HepG2 (cell line): ENCODE data around the gene CBFA2T2. TPM values are rescaled to one million over a fixed set of nuclear protein-coding genes. Genes with fewer than 3 reads are reported as not detected.
A peak's percentile ranks its signal among the peaks of the same experiment; 100 is the strongest.

Experiments
- AGO1 ChIP-seq: fragments of 200-400 bp; formaldehyde crosslinking; IDR thresholded peaks from 2 replicates; pipeline ENCODE4 v1.6.1; 2017; ENCODE audit warnings: mild to moderate bottlenecking, low read depth, low read length, moderate library complexity; ENCODE audit not compliant: poor library complexity, severe bottlenecking
- AKAP8 ChIP-seq: sonication (generic); formaldehyde crosslinking; IDR thresholded peaks from 2 replicates; pipeline ENCODE4 v1.5.1; 2020; ENCODE audit warnings: mild to moderate bottlenecking, missing genetic modification reagents
- CENPX ChIP-seq: sonication (generic); formaldehyde crosslinking; IDR thresholded peaks from 2 replicates; pipeline ENCODE4 v1.9.0; 2021; ENCODE audit warnings: mild to moderate bottlenecking, missing genetic modification reagents, moderate library complexity
- FOXM1 ChIP-seq: sonication (generic); formaldehyde crosslinking; IDR thresholded peaks from 2 replicates; pipeline ENCODE4 v1.5.0; 2020; ENCODE audit warnings: missing genetic modification reagents
- HOXA7 ChIP-seq: sonication (generic); formaldehyde crosslinking; IDR thresholded peaks from 2 replicates; pipeline ENCODE4 v1.8.1; 2022; ENCODE audit warnings: mild to moderate bottlenecking, missing genetic modification reagents, moderate library complexity
- IRX3 ChIP-seq: sonication (generic); formaldehyde crosslinking; IDR thresholded peaks from 2 replicates; pipeline ENCODE4 v1.8.1; 2023; ENCODE audit warnings: mild to moderate bottlenecking, low read depth, missing genetic modification reagents, borderline replicate concordance
- TAF15 ChIP-seq: fragments of 200-400 bp; formaldehyde crosslinking; IDR thresholded peaks from one replicate; pipeline ENCODE4 v1.6.1; 2018; ENCODE audit warnings: mild to moderate bottlenecking, low read depth, low read length; ENCODE audit not compliant: poor library complexity, severe bottlenecking
- XRCC5 ChIP-seq: fragments of 200-400 bp; formaldehyde crosslinking; optimal IDR thresholded peaks from 2 replicates; pipeline ENCODE3; 2017; ENCODE audit warnings: mild to moderate bottlenecking, low read length
- ZBTB4 ChIP-seq: sonication (generic); formaldehyde crosslinking; IDR thresholded peaks from 2 replicates; pipeline ENCODE4 v1.4.0; 2020; ENCODE audit warnings: missing genetic modification reagents, mild to moderate bottlenecking, borderline replicate concordance
- ZBTB44 ChIP-seq: sonication (generic); formaldehyde crosslinking; IDR thresholded peaks from 2 replicates; pipeline ENCODE4 v1.4.0; 2020; ENCODE audit warnings: missing genetic modification reagents
- ZNF383 ChIP-seq: sonication (generic); formaldehyde crosslinking; IDR thresholded peaks from 2 replicates; pipeline ENCODE4 v1.4.0; 2020; ENCODE audit warnings: missing genetic modification reagents, mild to moderate bottlenecking, borderline replicate concordance
- polyA plus RNA-seq, 8 experiments: library from polyadenylated mRNA; depleted of rRNA in 3 of 8; stranded (reverse) in 7 of 8; unstranded in 1 of 8; fragments of >200 nt; fragmentation: Illumina TruSeq in 4 of 8; extraction: Trizol in 4 of 8; gene quantifications; 2 replicates each; pipeline versions ENCODE4 v1.2.1 to v1.2.3, GENCODE V29; 2011 to 2016; ENCODE audit warnings: low read depth in 4 of 8, missing spikeins in 1 of 8, mixed read lengths in 1 of 8; ENCODE audit not compliant: insufficient read depth in 1 of 8
- total RNA-seq, 5 experiments: library from RNA; depleted of rRNA; stranded (reverse); fragments of >200 nt; fragmentation: Illumina TruSeq; extraction: Trizol; gene quantifications; 2 replicates each; pipeline ENCODE4 v1.2.3, GENCODE V29; 2016; ENCODE audit warnings: low read depth in 1 of 5

Gene CBFA2T2
- total and polyA plus RNA-seq, 2 of the 13 experiments (the other 11 are each of a cell fraction or from before 2014, with no cell fraction given), result 6.3 to 21.2 TPM

- TF ChIP-seq ZBTB44 (no peak), AGO1 (no peak), XRCC5 (no peak), ZNF383 (CRISPR knock-in tag) (0 out of 2 replicates have a peak, but pooled peaks have one; percentile 10), AKAP8 (CRISPR knock-in tag) (no peak), ZBTB4 (CRISPR knock-in tag) (peak; percentile 52; the same call in 1 of the 2 replicates), CENPX (CRISPR knock-in tag) (no peak), TAF15 (no peak), IRX3 (CRISPR knock-in tag) (0 out of 2 replicates have a peak, but pooled peaks have one; percentile 35), HOXA7 (no peak), FOXM1 (CRISPR knock-in tag) (no peak)
Observed at GRCh38 chr20:33664762-33665144, 174.9 kb downstream of the CBFA2T2 start (continued).
